Testis (tissue), 3 donors: ENCODE measurements around the gene MPHOSPH8. TPM values are rescaled to one million over a fixed set of nuclear protein-coding genes. Genes with fewer than 3 reads are reported as not detected.

Experiments used
- DNase-seq: peaks from one replicate; pipeline ENCODE4 v3.0.0-alpha.2; 2019
- H3K27ac ChIP-seq, 2 donors: fragments of 200-600 bp; sonication (generic); one replicate each; pipeline ENCODE4 v1.5.1; 2019
- H3K27me3 ChIP-seq: fragments of 200-600 bp; sonication (generic); one replicate; pipeline ENCODE4 v1.5.1; 2019
- H3K36me3 ChIP-seq: fragments of 200-600 bp; sonication (generic); one replicate; pipeline ENCODE4 v1.5.1; 2017; ENCODE audit warnings: low read depth; ENCODE audit errors: missing control alignments
- H3K4me1 ChIP-seq: fragments of 200-600 bp; sonication (generic); one replicate; pipeline ENCODE4 v1.5.1; 2019
- H3K4me3 ChIP-seq, 2 donors: fragments of 200-600 bp; sonication (generic); one replicate each; pipeline ENCODE4 v1.5.1; 2017 to 2019
- H3K9me3 ChIP-seq: fragments of 200-600 bp; sonication (generic); one replicate; pipeline ENCODE4 v1.5.1; 2017
- POLR2A ChIP-seq: fragments of 450-650 bp; IDR thresholded peaks from one replicate; pipeline ENCODE4 v1.6.1; 2017; ENCODE audit warnings: antibody characterized with exemption, mild to moderate bottlenecking, moderate library complexity
- WGBS, 2 donors: methylation state at CpG; one replicate each; pipeline ENCODE4 v1.1.5; 2018; 5-methylcytosine and 5-hydroxymethylcytosine counted together
- intact Hi-C: fragments of 100-400 bp; cut with DNase I; formaldehyde crosslinking; loops from one replicate; pipeline ENCODE4 v1.15.1; 2023; ENCODE audit warnings: low total_unique reads
- polyA plus RNA-seq: library from polyadenylated mRNA; stranded (reverse); fragments of 350-450 nt; fragmentation: Illumina TruSeq; extraction: RNeasy Lipid Tissue Mini Kit (QIAGEN cat#74804); gene quantifications from one replicate; pipeline ENCODE4 v1.2.3, GENCODE V29; 2014; ENCODE audit warnings: low read depth, low replicate concordance; ENCODE audit not compliant: insufficient read depth
- total RNA-seq, 2 donors: library from RNA; depleted of rRNA; stranded (reverse); fragments of >200 nt; gene quantifications; one replicate each; pipeline ENCODE4 v1.2.3, GENCODE V29; 2016
- TF ChIP-seq, protein P1 (sequence below), 3 experiments: fragments of 450-650 bp in 2 of 3; fragments of 200-600 bp in 1 of 3; sonication (generic) in 1 of 3; IDR thresholded peaks; one replicate each; pipeline ENCODE4 v1.5.1; 2016 to 2019; ENCODE audit warnings: antibody characterized with exemption in 3 of 3, mild to moderate bottlenecking in 2 of 3, moderate library complexity in 1 of 3

Gene MPHOSPH8
- total and polyA plus RNA-seq, 3 donors from 2014 or later: 12.3 to 39.2 (median 31.0) TPM

GRCh38 chr13:19673473-19674430 lies 40.3 kb downstream of the MPHOSPH8 start:
- intact Hi-C loops: no loop called here
- H3K36me3 ChIP-seq: peaks cover 3% of the 10 kb centered on the region
- H3K27me3 ChIP-seq: no peaks in the 10 kb centered on the region
- no peak overlapping the region for H3K4me3 ChIP-seq
- TF ChIP-seq, protein P1, sequence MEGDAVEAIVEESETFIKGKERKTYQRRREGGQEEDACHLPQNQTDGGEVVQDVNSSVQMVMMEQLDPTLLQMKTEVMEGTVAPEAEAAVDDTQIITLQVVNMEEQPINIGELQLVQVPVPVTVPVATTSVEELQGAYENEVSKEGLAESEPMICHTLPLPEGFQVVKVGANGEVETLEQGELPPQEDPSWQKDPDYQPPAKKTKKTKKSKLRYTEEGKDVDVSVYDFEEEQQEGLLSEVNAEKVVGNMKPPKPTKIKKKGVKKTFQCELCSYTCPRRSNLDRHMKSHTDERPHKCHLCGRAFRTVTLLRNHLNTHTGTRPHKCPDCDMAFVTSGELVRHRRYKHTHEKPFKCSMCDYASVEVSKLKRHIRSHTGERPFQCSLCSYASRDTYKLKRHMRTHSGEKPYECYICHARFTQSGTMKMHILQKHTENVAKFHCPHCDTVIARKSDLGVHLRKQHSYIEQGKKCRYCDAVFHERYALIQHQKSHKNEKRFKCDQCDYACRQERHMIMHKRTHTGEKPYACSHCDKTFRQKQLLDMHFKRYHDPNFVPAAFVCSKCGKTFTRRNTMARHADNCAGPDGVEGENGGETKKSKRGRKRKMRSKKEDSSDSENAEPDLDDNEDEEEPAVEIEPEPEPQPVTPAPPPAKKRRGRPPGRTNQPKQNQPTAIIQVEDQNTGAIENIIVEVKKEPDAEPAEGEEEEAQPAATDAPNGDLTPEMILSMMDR (IDR thresholded peaks at IDR 0.05): no peak
- TF ChIP-seq POLR2A: no peak
- no peaks in the 10 kb centered on the region for H3K4me1 ChIP-seq
- DNase-seq: no peak
- H3K27ac ChIP-seq: peak overlapping the region in 1 of 2 donors; percentile 4
- H3K9me3 ChIP-seq: no peaks in the 10 kb centered on the region
- WGBS, 2 donors: 61 to 65% methylated on average over 11 of the region's 11 CpGs

GRCh38 chr13:19674898-19675297 lies 41.4 kb downstream of the MPHOSPH8 start:
- Histone ChIP-seq H3K36me3 (no peaks in the 10 kb centered on the region), H3K4me3 (no peak overlapping the region), H3K9me3 (no peaks in the 10 kb centered on the region), H3K4me1 (no peaks in the 10 kb centered on the region), H3K27me3 (no peaks in the 10 kb centered on the region), H3K27ac (no peak overlapping the region)
- no peak for DNase-seq
- intact Hi-C loops: no loop called here
- TF ChIP-seq POLR2A: no peak
- TF ChIP-seq, protein P1 (IDR thresholded peaks at IDR 0.05): no peak
- 92 to 93% methylated on average over 10 of the region's 10 CpGs for WGBS, 2 donors

DNA sequence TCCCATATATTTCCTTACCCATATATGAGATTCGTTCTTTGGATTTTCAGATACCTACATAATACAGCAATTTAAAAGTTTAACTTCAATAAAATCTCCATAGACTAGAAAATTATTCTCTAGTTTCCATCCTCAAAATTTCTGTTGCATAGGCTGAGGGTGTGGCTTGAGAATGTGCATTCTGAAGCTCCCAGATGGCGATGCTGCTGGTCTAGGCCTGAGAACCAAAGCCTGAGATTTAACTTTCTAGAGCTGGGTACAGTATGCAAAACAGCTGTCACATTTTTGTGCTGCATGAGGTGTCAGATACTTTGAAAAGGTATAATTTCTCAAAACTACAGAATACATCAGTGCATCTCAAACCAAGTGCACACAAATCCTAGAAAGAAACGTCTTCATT lies 42.7 kb downstream of the MPHOSPH8 start:
- intact Hi-C loops: no loop called here
- Histone ChIP-seq H3K27ac (no peak overlapping the region), H3K36me3 (no peaks in the 10 kb centered on the region), H3K9me3 (no peaks in the 10 kb centered on the region), H3K4me3 (no peak overlapping the region), H3K4me1 (no peaks in the 10 kb centered on the region), H3K27me3 (no peaks in the 10 kb centered on the region)
- TF ChIP-seq, protein P1 (IDR thresholded peaks at IDR 0.05): no peak
- no peak for TF ChIP-seq POLR2A
- DNase-seq: no peak
- 82 to 91% methylated on average over 3 of the region's 3 CpGs for WGBS, 2 donors

DNA sequence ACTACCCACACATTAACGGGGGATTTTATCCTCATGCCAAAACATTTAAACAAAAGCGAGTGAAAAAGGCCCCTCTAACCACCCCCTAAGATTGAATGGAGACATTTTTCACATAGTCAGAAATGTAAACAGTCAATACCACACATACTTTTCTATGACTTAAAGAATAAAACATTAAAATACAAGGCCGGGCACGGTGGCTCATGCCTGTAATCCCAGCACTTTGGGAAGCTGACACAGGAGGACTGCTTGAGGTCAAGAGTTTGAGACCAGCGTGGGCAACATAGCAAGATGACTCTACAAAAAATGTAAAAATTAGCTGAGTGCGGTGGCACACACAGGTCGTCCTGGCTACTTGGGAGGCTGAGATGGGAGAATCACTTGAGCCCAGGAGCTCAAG lies 47.3 kb downstream of the MPHOSPH8 start:
- H3K36me3 ChIP-seq: no peaks in the 10 kb centered on the region
- H3K4me1 ChIP-seq: no peaks in the 10 kb centered on the region
- 92 to 95% methylated on average over 7 of the region's 7 CpGs for WGBS, 2 donors
- H3K27me3 ChIP-seq: no peaks in the 10 kb centered on the region
- H3K27ac ChIP-seq: no peak overlapping the region
- H3K4me3 ChIP-seq: no peak overlapping the region
- TF ChIP-seq POLR2A: no peak
- TF ChIP-seq, protein P1 (IDR thresholded peaks at IDR 0.05): no peak
- intact Hi-C loops: no loop called here
- no peak for DNase-seq
- H3K9me3 ChIP-seq: no peaks in the 10 kb centered on the region
